ENCODE results near the gene BICD1.

Gene BICD1

GRCh38 chr12:32407795-32408194 is 301.1 kb downstream of the BICD1 start:
- H3K4me1 Mint-ChIP-seq (ENCODE audit: low read depth), result no peaks in the 10 kb centered on the region
- H3K27me3 Mint-ChIP-seq (ENCODE audit: low read depth), result peaks cover 3% of the 10 kb centered on the region
- H3K9me3 Mint-ChIP-seq, result no peaks in the 10 kb centered on the region
- no peak overlapping the region for H3K27ac Mint-ChIP-seq
- DNase-seq (ENCODE audit: low spot score), result no peak
- no peaks in the 10 kb centered on the region for H3K36me3 Mint-ChIP-seq (ENCODE audit: low read depth)
- H3K4me3 Mint-ChIP-seq, result no peak overlapping the region

GRCh38 chr12:32413412-32413811 is 306.8 kb downstream of the BICD1 start:
- H3K4me1 Mint-ChIP-seq (ENCODE audit: low read depth), result no peaks in the 10 kb centered on the region
- no peak for DNase-seq (ENCODE audit: low spot score)
- no peak overlapping the region for H3K27ac Mint-ChIP-seq
- no peaks in the 10 kb centered on the region for H3K36me3 Mint-ChIP-seq (ENCODE audit: low read depth)
- H3K9me3 Mint-ChIP-seq, result no peaks in the 10 kb centered on the region
- no peak overlapping the region for H3K4me3 Mint-ChIP-seq
- no peaks in the 10 kb centered on the region for H3K27me3 Mint-ChIP-seq (ENCODE audit: low read depth)

DNA sequence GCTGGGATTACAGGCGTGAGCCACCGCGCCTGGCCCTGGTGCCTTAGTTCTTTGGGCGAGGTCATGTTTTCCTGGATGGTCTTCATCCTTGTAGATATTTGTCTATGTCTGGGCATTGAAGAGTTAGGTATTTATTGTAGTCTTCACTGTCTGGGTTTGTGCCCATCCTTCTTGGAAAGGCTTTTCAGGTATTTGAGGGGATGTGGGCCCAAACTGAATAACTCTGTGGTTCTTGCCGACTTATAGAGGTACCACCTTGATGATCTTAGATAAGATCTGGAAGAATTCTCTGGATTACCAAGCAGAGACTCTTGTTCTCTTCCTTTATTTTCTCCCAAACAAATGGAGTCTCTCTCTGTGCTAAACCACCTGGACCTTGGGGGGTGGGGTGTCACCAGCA is 311.6 kb downstream of the BICD1 start:
- no peak for DNase-seq (ENCODE audit: low spot score)
- Mint-ChIP-seq H3K27ac (no peak overlapping the region), H3K4me1 (ENCODE audit: low read depth) (no peaks in the 10 kb centered on the region), H3K36me3 (ENCODE audit: low read depth) (no peaks in the 10 kb centered on the region), H3K27me3 (ENCODE audit: low read depth) (peaks cover 2% of the 10 kb centered on the region), H3K9me3 (no peaks in the 10 kb centered on the region), H3K4me3 (no peak overlapping the region)

DNA sequence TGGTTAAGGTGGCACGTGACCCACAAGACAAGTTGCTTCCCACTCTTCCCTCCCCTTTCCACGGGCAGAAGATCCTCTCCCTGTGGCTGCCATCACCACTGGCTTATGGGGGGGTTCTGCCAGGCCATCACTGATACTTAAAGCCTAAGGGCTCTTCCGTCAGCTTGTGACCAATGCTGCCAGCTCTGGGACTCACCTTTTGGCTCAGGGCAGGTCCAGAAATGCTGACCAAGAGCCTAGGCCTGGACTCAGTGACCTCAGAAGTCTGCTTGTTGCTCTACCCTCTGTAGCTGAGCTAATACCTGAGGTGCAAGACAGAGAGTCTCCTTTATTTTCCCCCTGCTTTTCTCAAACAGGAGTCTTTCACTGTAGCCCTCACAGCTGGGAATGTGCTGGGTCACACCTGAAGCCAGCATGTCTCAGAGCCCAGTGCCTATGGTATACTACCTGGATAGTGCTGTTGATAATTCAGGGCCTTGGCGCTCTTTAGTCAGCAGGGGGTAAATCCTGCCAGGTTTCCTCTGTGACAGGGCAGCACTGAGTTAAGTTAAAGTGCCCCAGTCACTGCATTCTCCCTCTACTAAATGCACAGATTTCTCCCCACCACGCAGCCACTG is 312.4 kb downstream of the BICD1 start:
- H3K4me1 Mint-ChIP-seq (ENCODE audit: low read depth), result no peaks in the 10 kb centered on the region
- no peaks in the 10 kb centered on the region for H3K36me3 Mint-ChIP-seq (ENCODE audit: low read depth)
- no peak overlapping the region for H3K4me3 Mint-ChIP-seq
- no peak for DNase-seq (ENCODE audit: low spot score)
- no peak overlapping the region for H3K27ac Mint-ChIP-seq
- H3K27me3 Mint-ChIP-seq (ENCODE audit: low read depth), result peaks cover 2% of the 10 kb centered on the region
- no peaks in the 10 kb centered on the region for H3K9me3 Mint-ChIP-seq

DNA sequence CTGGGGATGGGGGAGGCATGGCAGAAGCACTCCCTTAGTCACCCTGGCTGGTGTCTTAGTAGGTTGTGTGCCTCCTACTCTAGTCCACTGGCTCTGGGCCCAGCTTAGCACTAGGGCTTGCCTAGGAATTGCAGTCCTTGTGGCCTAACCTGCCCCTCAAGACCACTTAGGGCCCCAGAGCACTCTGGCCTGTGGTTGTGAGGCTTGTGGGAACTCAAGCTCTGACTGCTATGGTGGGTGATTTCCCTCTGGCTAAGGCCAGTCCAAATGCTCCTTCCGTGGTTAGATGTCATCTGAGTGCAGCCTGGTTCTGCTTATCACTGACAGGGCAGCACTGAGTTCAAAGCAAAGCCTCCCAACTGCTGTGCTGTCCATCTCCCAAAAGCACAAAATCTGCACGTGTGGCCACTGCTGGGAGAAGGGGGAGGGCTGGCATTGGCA is 312.9 kb downstream of the BICD1 start:
- no peaks in the 10 kb centered on the region for H3K9me3 Mint-ChIP-seq
- no peaks in the 10 kb centered on the region for H3K4me1 Mint-ChIP-seq (ENCODE audit: low read depth)
- no peak overlapping the region for H3K4me3 Mint-ChIP-seq
- H3K36me3 Mint-ChIP-seq (ENCODE audit: low read depth), result no peaks in the 10 kb centered on the region
- H3K27ac Mint-ChIP-seq, result no peak overlapping the region
- DNase-seq (ENCODE audit: low spot score), result no peak
- peaks cover 2% of the 10 kb centered on the region for H3K27me3 Mint-ChIP-seq (ENCODE audit: low read depth)

GRCh38 chr12:32420356-32420755 is 313.7 kb downstream of the BICD1 start:
- Mint-ChIP-seq H3K27me3 (ENCODE audit: low read depth) (peaks cover 2% of the 10 kb centered on the region), H3K4me1 (ENCODE audit: low read depth) (no peaks in the 10 kb centered on the region), H3K27ac (no peak overlapping the region), H3K4me3 (no peak overlapping the region), H3K36me3 (ENCODE audit: low read depth) (no peaks in the 10 kb centered on the region), H3K9me3 (peaks cover 1% of the 10 kb centered on the region)
- DNase-seq (ENCODE audit: low spot score), result no peak

GRCh38 chr12:32423559-32423958 is 316.9 kb downstream of the BICD1 start:
- no peak overlapping the region for H3K27ac Mint-ChIP-seq
- DNase-seq (ENCODE audit: low spot score), result no peak

GRCh38 chr12:32431025-32431424 is 324.4 kb downstream of the BICD1 start:
- H3K4me1 Mint-ChIP-seq (ENCODE audit: low read depth), result no peaks in the 10 kb centered on the region
- H3K9me3 Mint-ChIP-seq, result peaks cover 27% of the 10 kb centered on the region
- H3K27me3 Mint-ChIP-seq (ENCODE audit: low read depth), result peaks cover 10% of the 10 kb centered on the region
- H3K36me3 Mint-ChIP-seq (ENCODE audit: low read depth), result no peaks in the 10 kb centered on the region
- no peak overlapping the region for H3K4me3 Mint-ChIP-seq
- no peak overlapping the region for H3K27ac Mint-ChIP-seq
- DNase-seq (ENCODE audit: low spot score), result no peak

More at GRCh38 chr12:32423559-32423958, 316.9 kb downstream of the BICD1 start:
- Mint-ChIP-seq H3K9me3 (peaks cover 27% of the 10 kb centered on the region), H3K27me3 (ENCODE audit: low read depth) (peaks cover 6% of the 10 kb centered on the region), H3K36me3 (ENCODE audit: low read depth) (no peaks in the 10 kb centered on the region), H3K4me3 (no peak overlapping the region), H3K4me1 (ENCODE audit: low read depth) (no peaks in the 10 kb centered on the region)
